ENCODE data around the gene ARHGDIB.

Gene ARHGDIB

GRCh38 chr12:14900521-14901227, 60.7 kb downstream of the ARHGDIB start:
- no peak for DNase-seq

GRCh38 chr12:14896521-14897169, 64.8 kb downstream of the ARHGDIB start:
- no peak for DNase-seq

DNA sequence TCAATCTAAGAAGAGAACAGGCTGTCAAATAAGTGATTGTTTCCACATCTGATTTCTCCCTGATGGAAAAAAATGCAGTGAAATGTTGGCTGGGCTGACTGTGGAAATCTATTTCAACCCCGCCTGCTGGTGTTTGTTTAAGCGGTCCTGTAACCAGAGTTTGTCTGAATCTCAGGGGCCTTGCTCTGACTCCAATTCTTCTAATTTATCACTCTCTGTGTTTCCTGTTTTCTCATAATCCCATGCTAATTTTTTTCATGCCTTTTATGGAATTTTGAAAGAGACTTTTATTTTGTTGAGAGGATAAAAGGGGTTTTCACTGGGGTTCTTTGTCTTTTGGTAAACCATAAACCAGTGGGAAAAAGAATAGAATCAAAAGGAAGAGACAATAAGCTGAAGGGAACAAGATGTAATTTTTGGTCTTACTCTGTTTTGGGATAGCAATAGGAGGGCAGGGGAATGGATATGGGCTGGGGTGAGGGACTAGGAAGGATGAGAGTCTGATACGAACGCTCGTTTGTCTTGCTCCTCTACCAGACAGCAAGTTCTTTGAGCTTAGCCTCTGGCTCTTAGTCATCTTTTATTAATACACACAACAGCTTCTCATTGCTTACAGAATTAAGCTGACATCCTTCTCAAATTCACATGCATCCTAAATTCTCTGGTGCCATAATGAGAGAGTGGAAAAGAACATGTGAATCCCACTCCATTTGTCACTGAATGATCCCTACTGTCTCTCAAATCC, 67.7 kb downstream of the ARHGDIB start:
- DNase-seq = no peak

DNA sequence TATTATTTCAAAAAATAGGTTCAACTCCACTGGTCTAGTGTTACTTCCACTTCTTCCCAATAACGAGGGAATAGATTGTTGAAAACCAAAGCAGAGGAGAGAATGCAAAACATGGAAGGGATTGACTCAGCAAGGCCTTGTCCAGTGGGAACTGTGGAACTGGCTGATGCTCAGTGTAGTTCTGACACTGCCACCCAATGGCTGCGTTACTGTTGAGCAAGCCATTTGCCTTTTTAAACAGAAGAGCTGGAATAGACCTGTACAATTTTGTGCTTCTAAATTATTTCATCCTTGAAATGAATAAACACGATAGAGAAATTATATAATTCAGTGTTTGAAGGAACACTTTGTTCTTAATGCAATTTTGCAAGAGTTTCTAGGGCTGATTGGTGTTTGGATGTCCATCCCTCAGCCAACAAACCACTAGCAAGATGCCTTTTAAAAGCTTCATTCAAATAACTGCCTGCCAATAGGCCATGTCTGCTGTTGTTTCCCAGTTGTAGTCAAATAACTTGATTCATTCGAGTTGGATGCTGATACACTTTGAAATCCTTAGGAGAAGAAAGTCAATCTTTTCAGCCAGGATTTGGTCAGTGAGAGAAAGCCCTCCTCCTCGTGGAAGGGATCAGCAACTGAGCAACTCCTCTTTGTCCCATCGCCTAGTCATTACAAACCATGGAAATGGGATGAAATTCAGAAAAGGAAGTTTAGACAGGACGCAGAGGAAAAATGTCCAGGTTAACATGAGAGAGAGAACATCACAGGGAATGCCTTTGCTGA, 68.5 kb downstream of the ARHGDIB start:
- peak in 12 of 51 donors; percentile 1 to 41 (median 25) for DNase-seq
